ENCODE data around the gene ARHGAP33. TPM values are rescaled to one million over a fixed set of nuclear protein-coding genes. Genes with fewer than 3 reads are reported as not detected.
"Not testable (repeated sequence)": the region's sequence is repeated elsewhere in the genome, so short reads cannot be mapped to it uniquely, and the experiment has no call there.

ARHGAP33 gene
- total and polyA plus RNA-seq, 2 donors (not counting 3 experiments of a cell fraction or from before 2014, with no cell fraction given), result 11.0 to 18.4 TPM

GRCh38 chr19:35768082-35768421 is 7.3 kb upstream of the ARHGAP33 start:
- FAIRE-seq (no peak), DNase-seq (ENCODE audit: low read depth, low spot score) (no peak)
- CTCF ChIA-PET, result no interaction called here
- Histone ChIP-seq H3K79me2 (ENCODE audit: control insufficient read depth, insufficient read depth, low read length) (no peaks in the 10 kb centered on the region), H2AFZ (ENCODE audit: low read depth, low read length) (no peak overlapping the region), H3K36me3 (ENCODE audit: control insufficient read depth in 2 of 2, extremely low read depth in 1 of 2, insufficient read depth in 2 of 2, low read length in 2 of 2) (peaks cover 3 to 6% of the 10 kb centered on the region in 2 experiments), H4K20me1 (replicated peaks; ENCODE audit: control insufficient read depth, extremely low read depth, insufficient read depth, low read length) (no peaks in the 10 kb centered on the region), H3K27me3 (ENCODE audit: control insufficient read depth in 2 of 2, insufficient read depth in 2 of 2, low read length in 2 of 2) (no peaks in the 10 kb centered on the region), H3K27ac (ENCODE audit: insufficient read depth, low read depth, low read length) (no peak overlapping the region), H3K9ac (replicated peaks; ENCODE audit: extremely low read depth, insufficient read depth, low read length) (no peak overlapping the region), H3K4me1 (ENCODE audit: control insufficient read depth, extremely low read depth, insufficient read depth, low read length) (no peaks in the 10 kb centered on the region), H3K4me2 (ENCODE audit: insufficient read depth, low read length) (no peak overlapping the region), H3K9me3 (replicated peaks; ENCODE audit: control insufficient read depth, insufficient read depth, low read length) (no peaks in the 10 kb centered on the region), H3K4me3 (replicated peaks in 1 of 3; ENCODE audit: insufficient read depth in 1 of 3, low read depth in 1 of 3, low read length in 3 of 3) (no peak overlapping the region), H3K9me1 (replicated peaks; ENCODE audit: control insufficient read depth, extremely low read depth, insufficient read depth, low read length) (no peaks in the 10 kb centered on the region)
- no TSS peak for BruUV-seq (replicated peaks)
- dilution Hi-C loops (cut with MboI; ENCODE audit: extremely low pct_ligation_motif_present, low sequenced_read_pairs) (no loop called here), intact Hi-C loops (cut with micrococcal nuclease) (no loop called here)
- POLR2A ChIA-PET, result no interaction called here
- TF ChIP-seq CTCF (IDR thresholded peaks at IDR 0.05; ENCODE audit: extremely low read depth in 1 of 2, insufficient read depth in 1 of 2, low read depth in 1 of 2, low read length in 2 of 2), result no peak
- TF ChIP-seq EZH2 (IDR thresholded peaks at IDR 0.05; ENCODE audit: borderline replicate concordance, low read depth, low read length, severe bottlenecking), result no peak
- TF ChIP-seq MAX (IDR thresholded peaks at IDR 0.05; ENCODE audit: insufficient read depth, insufficient read length), result no peak
- no peak for TF ChIP-seq MYC (IDR thresholded peaks at IDR 0.05; ENCODE audit: low read depth, low read length)
- TF ChIP-seq POLR2AphosphoS5 (IDR thresholded peaks at IDR 0.05; ENCODE audit: insufficient read depth, low read depth, low read length), result no peak

DNA sequence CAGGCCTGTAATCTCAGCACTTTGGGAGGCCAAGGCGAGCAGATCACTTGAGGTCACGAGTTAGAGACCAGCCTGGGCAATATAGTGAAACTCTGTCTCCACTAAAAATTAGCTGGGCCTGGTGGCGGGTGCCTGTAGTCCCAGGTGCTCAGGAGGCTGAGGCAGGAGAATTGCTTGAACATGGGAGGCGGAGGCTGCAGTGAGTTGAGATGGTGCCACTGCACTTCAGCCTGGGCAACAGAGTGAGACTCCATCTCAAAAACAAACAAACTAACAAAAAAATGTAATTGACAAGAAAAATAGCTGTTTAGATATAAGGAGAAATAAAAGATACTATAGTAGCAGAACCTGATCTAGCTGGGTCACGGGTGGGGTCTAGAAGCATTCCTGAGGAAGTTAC is 3.0 kb upstream of the ARHGAP33 start:
- DNase-seq (ENCODE audit: low read depth, low spot score); H3K4me3 ChIP-seq (replicated peaks in 1 of 3; ENCODE audit: insufficient read depth in 1 of 3, low read depth in 1 of 3, low read length in 3 of 3); H3K9me3 ChIP-seq (replicated peaks; ENCODE audit: control insufficient read depth, insufficient read depth, low read length); H4K20me1 ChIP-seq (replicated peaks; ENCODE audit: control insufficient read depth, extremely low read depth, insufficient read depth, low read length); H3K36me3 ChIP-seq (ENCODE audit: control insufficient read depth in 2 of 2, extremely low read depth in 1 of 2, insufficient read depth in 2 of 2, low read length in 2 of 2); FAIRE-seq; H3K9me1 ChIP-seq (replicated peaks; ENCODE audit: control insufficient read depth, extremely low read depth, insufficient read depth, low read length); POLR2A ChIA-PET; dilution Hi-C loops (cut with MboI; ENCODE audit: extremely low pct_ligation_motif_present, low sequenced_read_pairs); H3K27ac ChIP-seq (ENCODE audit: insufficient read depth, low read depth, low read length); BruUV-seq (replicated peaks); H3K4me2 ChIP-seq (ENCODE audit: insufficient read depth, low read length); H3K9ac ChIP-seq (replicated peaks; ENCODE audit: extremely low read depth, insufficient read depth, low read length); H3K79me2 ChIP-seq (ENCODE audit: control insufficient read depth, insufficient read depth, low read length); H2AFZ ChIP-seq (ENCODE audit: low read depth, low read length); intact Hi-C loops (cut with micrococcal nuclease); H3K27me3 ChIP-seq (ENCODE audit: control insufficient read depth in 2 of 2, insufficient read depth in 2 of 2, low read length in 2 of 2); H3K4me1 ChIP-seq (ENCODE audit: control insufficient read depth, extremely low read depth, insufficient read depth, low read length): not testable (repeated sequence)
- CTCF ChIA-PET, result interaction anchor here (1.6 kb wide), 1 partner anchor 27 kb away, joined by 3 read pairs; the partner anchor contains the start of genes PSENEN and U2AF1L4

Measured in endothelial cell of umbilical vein (primary cell).